HCT116 (cell line): ENCODE data around the gene GPS2. TPM values are rescaled to one million over a fixed set of nuclear protein-coding genes. Genes with fewer than 3 reads are reported as not detected.
A peak's percentile ranks its signal among the peaks of the same experiment; 100 is the strongest.

Experiments used
- ATAC-seq: fragments of 200-7000 bp; cut with Tn5 transposase; 2 replicates; pipeline ENCODE4 v1.9.1; 2020; ENCODE audit warnings: mild to moderate bottlenecking, moderate library complexity
- BruUV-seq: library from RNA; stranded (reverse); fragments of 400-500 nt; replicated peaks from 2 replicates; lab custom pipeline; 2021; lab: Mats Ljungman, UMichigan
- CTCF ChIA-PET: fragments of 300-600 bp; sonication (Branson Sonifier 250); formaldehyde crosslinking; loops from one replicate; lab custom pipeline; 2021; ENCODE audit warnings: antibody characterized with exemption; lab: Charles Lee
- POLR2A ChIA-PET: fragments of 300-600, 350-600 bp; sonication (Branson Sonifier 250); formaldehyde crosslinking; loops from one replicate; lab custom pipeline; 2021; ENCODE audit warnings: antibody characterized with exemption; lab: Charles Lee
- RAD21 ChIA-PET, 2 experiments: fragments of 300-600 bp; sonication (Branson Sonifier 250); formaldehyde crosslinking; loops; one replicate each; lab custom pipeline; 2023; ENCODE audit warnings: low total read pairs in 2 of 2; ENCODE audit not compliant: uncharacterized antibody in 2 of 2, unreplicated experiment in 2 of 2, low non-redundant PET in 1 of 2; lab: Charles Lee
- DNase-seq: peaks from one replicate; pipeline ENCODE4 v3.0.0-alpha.2; 2010; ENCODE audit warnings: low read depth, low spot score
- H2AFZ ChIP-seq: fragments of 200-600 bp; shearing (Covaris generic), sonication (generic); 2 replicates; pipeline ENCODE4 v1.6.1; 2017; ENCODE audit warnings: low read depth, mixed run types, mixed read lengths, antibody characterized with exemption, low read length; ENCODE audit not compliant: poor library complexity, severe bottlenecking
- H3K27ac ChIP-seq: 2 replicates; pipeline ENCODE4 v1.5.1; 2012; ENCODE audit warnings: low read depth, low read length
- H3K27me3 ChIP-seq: fragments of 200-600 bp; sonication (generic); 2 replicates; pipeline ENCODE4 v1.6.1; 2016; ENCODE audit warnings: mixed run types, low read length, mixed read lengths; ENCODE audit not compliant: insufficient read depth
- H3K36me3 ChIP-seq, 2 experiments: fragments of 200-500 bp in 1 of 2; fragments of 200-600 bp in 1 of 2; sonication (Bioruptor generic) in 1 of 2; sonication (generic) in 1 of 2; 2 replicates each; pipeline versions ENCODE4 v1.5.1 to v1.6.1; 2014 to 2016; ENCODE audit warnings: low read length in 2 of 2, inconsistent platforms in 1 of 2, mixed read lengths in 1 of 2, mixed run types in 1 of 2; ENCODE audit not compliant: insufficient read depth in 2 of 2, control insufficient read depth in 1 of 2
- H3K4me1 ChIP-seq, 2 experiments: fragments of 200-600 bp in 1 of 2; sonication (generic) in 1 of 2; 2 replicates each; pipeline versions ENCODE4 v1.5.1 to v1.6.1; 2012 to 2017; ENCODE audit warnings: low read length in 2 of 2, inconsistent platforms in 1 of 2, mild to moderate bottlenecking in 1 of 2, mixed read lengths in 1 of 2, mixed run types in 1 of 2, moderate library complexity in 1 of 2; ENCODE audit not compliant: insufficient read depth in 2 of 2, control insufficient read depth in 1 of 2
- H3K4me2 ChIP-seq: fragments of 200-600 bp; sonication (generic); 2 replicates; pipeline ENCODE4 v1.6.1; 2017; ENCODE audit warnings: mixed run types, low read length, mixed read lengths
- H3K4me3 ChIP-seq, 2 experiments: fragments of 200-600 bp in 1 of 2; sonication (generic) in 1 of 2; replicated peaks in 1 of 2; 2 replicates each; pipeline ENCODE4 v1.5.1; 2011 to 2016; ENCODE audit warnings: low read length in 2 of 2, control low read depth in 1 of 2, low read depth in 1 of 2, mild to moderate bottlenecking in 1 of 2, mixed read lengths in 1 of 2, mixed run types in 1 of 2
- H3K79me2 ChIP-seq: fragments of 200-600 bp; sonication (generic); 2 replicates; pipeline ENCODE4 v1.6.1; 2017; ENCODE audit warnings: mild to moderate bottlenecking, mixed run types, low read length, moderate library complexity, mixed read lengths; ENCODE audit not compliant: insufficient read depth
- H3K9ac ChIP-seq: fragments of 200-600 bp; sonication (generic); 2 replicates; pipeline ENCODE4 v1.6.1; 2016; ENCODE audit warnings: low read length, mixed read lengths
- H3K9me2 ChIP-seq: fragments of 200-600 bp; sonication (generic), shearing (Covaris generic); 2 replicates; pipeline ENCODE4 v1.6.1; 2017; ENCODE audit warnings: mixed run types, mild to moderate bottlenecking, moderate library complexity; ENCODE audit not compliant: insufficient read depth
- H3K9me3 ChIP-seq, 2 experiments: fragments of 200-500 bp in 1 of 2; fragments of 200-600 bp in 1 of 2; sonication (Bioruptor generic) in 1 of 2; sonication (generic) in 1 of 2; 2 replicates each; pipeline ENCODE4 v1.6.1; 2014 to 2017; ENCODE audit warnings: low read length in 2 of 2, mixed read lengths in 2 of 2, inconsistent platforms in 1 of 2, low read depth in 1 of 2, mild to moderate bottlenecking in 1 of 2, mixed run types in 1 of 2, moderate library complexity in 1 of 2; ENCODE audit not compliant: control insufficient read depth in 1 of 2, insufficient read depth in 1 of 2
- H4K20me1 ChIP-seq: fragments of 200-600 bp; sonication (generic), shearing (Covaris generic); 2 replicates; pipeline ENCODE4 v1.6.1; 2017; ENCODE audit warnings: mixed run types, mild to moderate bottlenecking, moderate library complexity; ENCODE audit not compliant: insufficient read depth
- ATF3 ChIP-seq: IDR thresholded peaks from 2 replicates; pipeline ENCODE4 v1.6.1; 2012
- EGR1 ChIP-seq: IDR thresholded peaks from 2 replicates; pipeline ENCODE4 v1.6.1; 2012; ENCODE audit warnings: low read depth
- EZH2 ChIP-seq: fragments of 200-600 bp; sonication (generic); IDR thresholded peaks from 2 replicates; pipeline ENCODE4 v1.6.1; 2017; ENCODE audit warnings: antibody characterized with exemption, mixed run types
- JUND ChIP-seq: IDR thresholded peaks from 2 replicates; pipeline ENCODE4 v1.6.1; 2012
- POLR2AphosphoS5 ChIP-seq: IDR thresholded peaks from 2 replicates; pipeline ENCODE4 v1.6.1; 2011; ENCODE audit warnings: mild to moderate bottlenecking, low read depth, low read length, moderate library complexity
- SRF ChIP-seq: IDR thresholded peaks from 2 replicates; pipeline ENCODE4 v1.6.1; 2012; ENCODE audit warnings: low read depth
- intact Hi-C: fragments of 100-400 bp; cut with micrococcal nuclease; formaldehyde crosslinking; loops from 2 replicates; pipeline ENCODE4 v1.10.0; 2022
- total RNA-seq: library from RNA; stranded (reverse); gene quantifications from one replicate; pipeline ENCODE4 v1.2.1, GENCODE V29; 2021; ENCODE audit not compliant: unreplicated experiment

The GPS2 gene
- total RNA-seq, 1 experiment from 2014 or later, result 61.3 TPM

GRCh38 chr17:7332111-7332510 lies 17.0 kb upstream of the GPS2 start (continued):
- TF ChIP-seq ATF3 (no peak), POLR2AphosphoS5 (no peak), EZH2 (no peak), JUND (no peak)

- Histone ChIP-seq H3K4me2 (peak overlapping the region; percentile 77), H3K36me3 (peaks cover 0 to 6% of the 10 kb centered on the region in 2 experiments; a peak in 2 of 4 replicates), H4K20me1 (no peaks in the 10 kb centered on the region), H2AFZ (no peak overlapping the region), H3K9me2 (no peaks in the 10 kb centered on the region), H3K4me3 (no peak overlapping the region; a peak in 1 of 4 replicates), H3K27me3 (no peaks in the 10 kb centered on the region), H3K9me3 (no peaks in the 10 kb centered on the region), H3K27ac (peak overlapping the region; percentile 38), H3K79me2 (peaks cover 20% of the 10 kb centered on the region; the same call in 1 of the 2 replicates), H3K4me1 (peaks cover 3 to 29% of the 10 kb centered on the region in 2 experiments; a peak in 3 of 4 replicates), H3K9ac (peak overlapping the region; percentile 93; the same call in 1 of the 2 replicates)
- ChIA-PET POLR2A (interaction anchor here (1.5 to 2.0 kb wide), 3 partner anchors 14 to 17 kb away, joined by 4 to 11 read pairs (median 5); no protein-coding TSS in a partner anchor), RAD21 (no interaction called here), CTCF (no interaction called here)
- DNase-seq, result no peak
- no TSS peak for BruUV-seq
- intact Hi-C loops, result no loop called here
- no peak for ATAC-seq
- TF ChIP-seq POLR2AphosphoS5 (no peak), SRF (no peak), EGR1 (no peak)
Measured at GRCh38 chr17:7330638-7331015, 15.5 kb upstream of the GPS2 start.
